A549 treated with dexamethasone at 1 μM for 4 hours (cell line): ENCODE measurements around the gene FMR1. TPM values are rescaled to one million over a fixed set of nuclear protein-coding genes. Genes with fewer than 3 reads are reported as not detected.

ENCODE experiments used
- total RNA-seq: library from RNA; stranded (reverse); fragments of 200-300 nt; extraction: Qiagen RNA extraction; gene quantifications from 5 replicates; pipeline ENCODE4 v1.2.3, GENCODE V29; 2022

FMR1 gene
- total RNA-seq = 18.3 to 25.8 TPM (median 22.0 TPM) in 5 replicates

DNA sequence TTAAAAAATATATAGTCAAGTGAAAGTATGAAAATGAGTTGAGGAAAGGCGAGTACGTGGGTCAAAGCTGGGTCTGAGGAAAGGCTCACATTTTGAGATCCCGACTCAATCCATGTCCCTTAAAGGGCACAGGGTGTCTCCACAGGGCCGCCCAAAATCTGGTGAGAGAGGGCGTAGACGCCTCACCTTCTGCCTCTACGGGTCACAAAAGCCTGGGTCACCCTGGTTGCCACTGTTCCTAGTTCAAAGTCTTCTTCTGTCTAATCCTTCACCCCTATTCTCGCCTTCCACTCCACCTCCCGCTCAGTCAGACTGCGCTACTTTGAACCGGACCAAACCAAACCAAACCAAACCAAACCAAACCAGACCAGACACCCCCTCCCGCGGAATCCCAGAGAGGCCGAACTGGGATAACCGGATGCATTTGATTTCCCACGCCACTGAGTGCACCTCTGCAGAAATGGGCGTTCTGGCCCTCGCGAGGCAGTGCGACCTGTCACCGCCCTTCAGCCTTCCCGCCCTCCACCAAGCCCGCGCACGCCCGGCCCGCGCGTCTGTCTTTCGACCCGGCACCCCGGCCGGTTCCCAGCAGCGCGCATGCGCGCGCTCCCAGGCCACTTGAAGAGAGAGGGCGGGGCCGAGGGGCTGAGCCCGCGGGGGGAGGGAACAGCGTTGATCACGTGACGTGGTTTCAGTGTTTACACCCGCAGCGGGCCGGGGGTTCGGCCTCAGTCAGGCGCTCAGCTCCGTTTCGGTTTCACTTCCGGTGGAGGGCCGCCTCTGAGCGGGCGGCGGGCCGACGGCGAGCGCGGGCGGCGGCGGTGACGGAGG lies at the start of gene FMR1:
FMR1 (plus strand) TSS at position 728 of the 831 bp plus-strand sequence. CDS start 261 bp downstream, outside the sequence.

DNA sequence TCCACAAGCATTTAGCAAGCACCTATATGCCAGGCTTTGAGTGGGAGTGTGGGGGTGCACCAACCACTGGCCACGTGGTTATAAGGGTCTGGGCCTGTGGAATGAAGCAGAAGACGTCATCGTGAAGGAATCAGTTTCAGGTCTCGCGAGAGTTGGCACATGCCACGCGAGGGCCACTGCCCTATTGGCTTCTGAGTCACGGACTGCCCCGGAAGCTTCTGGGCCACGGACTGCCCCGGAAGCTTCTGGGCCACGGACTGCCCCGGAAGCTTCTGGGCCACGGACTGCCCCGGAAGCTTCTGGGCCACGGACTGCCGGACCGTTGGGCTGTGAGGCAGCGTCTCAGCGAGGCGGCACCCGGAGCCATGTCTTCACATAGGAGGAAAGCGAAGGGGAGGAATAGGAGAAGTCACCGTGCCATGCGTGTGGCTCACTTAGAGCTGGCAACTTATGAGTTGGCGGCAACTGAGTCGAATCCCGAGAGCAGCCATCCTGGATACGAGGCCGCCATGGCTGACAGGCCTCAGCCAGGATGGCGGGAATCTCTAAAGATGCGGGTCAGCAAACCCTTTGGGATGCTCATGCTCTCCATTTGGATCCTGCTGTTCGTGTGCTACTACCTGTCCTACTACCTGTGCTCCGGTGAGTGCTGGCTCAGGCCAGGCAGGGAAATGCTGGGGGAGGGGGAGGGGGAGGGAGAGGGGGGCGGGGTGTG lies 69.5 kb downstream of the FMR1 start, which contains the start of gene FMR1NB:
FMR1NB (plus strand) TSS at position 300 of the 715 bp plus-strand sequence; CDS start at position 366, 66 bp downstream.

Other genes starting within 250 kb of the FMR1 start
- gene FMR1NB, start 69.4 kb downstream of the FMR1 start, total RNA-seq = not detected in 5 replicates